ENCODE measurements around the gene TTLL10. TPM values are rescaled to one million over a fixed set of nuclear protein-coding genes. Genes with fewer than 3 reads are reported as not detected.

TTLL10 gene
- total and polyA plus RNA-seq, 2 experiments from 2014 or later = 0.45 TPM; not detected in 1

DNA sequence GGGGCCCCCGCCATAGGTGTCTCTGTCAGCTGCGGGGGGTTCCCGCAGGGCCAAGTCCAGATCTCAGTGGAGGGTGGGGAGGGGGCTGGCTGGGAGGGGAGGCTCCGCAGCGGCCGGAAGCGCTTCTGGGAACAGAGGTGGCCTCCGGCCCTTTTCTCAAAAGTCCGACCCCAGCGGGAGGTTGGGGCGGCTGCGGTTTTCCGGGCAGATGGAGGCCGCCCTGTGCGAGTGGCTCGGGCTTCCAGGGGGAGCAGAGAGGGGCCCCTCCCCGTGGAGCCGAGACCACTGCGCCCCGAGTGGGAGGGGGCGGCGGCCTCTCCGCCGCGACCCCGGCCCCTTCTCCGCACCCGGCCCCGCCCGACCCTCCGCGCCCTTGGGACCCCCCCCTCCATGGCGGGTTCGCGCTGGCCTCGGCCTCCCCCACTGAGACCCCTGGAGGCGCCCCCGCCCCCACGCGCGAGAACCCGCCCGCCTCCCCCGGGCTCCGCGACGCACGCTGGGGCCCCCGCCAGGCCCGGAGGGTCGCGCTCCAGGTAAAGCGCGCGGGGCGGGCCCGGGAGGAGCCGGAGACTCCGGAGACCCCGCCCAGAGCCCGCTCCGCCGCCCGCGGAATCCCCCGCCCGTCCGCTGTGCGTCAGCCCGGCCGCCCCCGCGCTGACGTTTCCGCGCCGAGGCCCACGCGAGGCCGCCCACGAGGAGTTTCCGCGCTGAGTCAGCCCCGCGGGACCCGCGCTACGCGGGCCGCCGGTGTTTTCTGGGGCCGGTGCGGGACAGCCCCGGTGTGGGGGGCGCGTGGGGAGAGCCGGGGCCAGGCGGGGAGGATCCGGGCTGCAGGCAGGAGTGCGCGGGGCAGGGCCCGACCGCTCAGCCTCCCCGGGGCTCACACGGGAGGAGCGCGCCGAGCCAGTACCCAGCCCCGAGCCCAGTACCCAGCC, 27.5 kb downstream of the TTLL10 start:
- Histone ChIP-seq H3K36me3 (ENCODE audit: insufficient read depth) (no peaks in the 10 kb centered on the region), H2AFZ (no peak overlapping the region), H4K20me1 (replicated peaks; ENCODE audit: insufficient read depth) (no peaks in the 10 kb centered on the region), H3K27ac (ENCODE audit: low read depth) (no peak overlapping the region), H3F3A (replicated peaks; ENCODE audit: low read depth) (no peaks in the 10 kb centered on the region), H3K9me2 (ENCODE audit: insufficient read depth) (no peaks in the 10 kb centered on the region), H3K79me2 (replicated peaks; ENCODE audit: insufficient read depth) (no peaks in the 10 kb centered on the region), H3K4me1 (ENCODE audit: insufficient read depth) (no peaks in the 10 kb centered on the region), H3K27me3 (ENCODE audit: insufficient read depth) (peaks cover 7% of the 10 kb centered on the region; the same call in 1 of the 2 replicates), H3K4me2 (peak overlapping the region; percentile 75), H3K4me3 (peak overlapping the region; percentile 56)
- 0 out of 3 replicates have a peak, but pooled peaks cover 3% of the 10 kb centered on the region for H3K9me3 Mint-ChIP-seq
- TF ChIP-seq EZH2phosphoT487 (IDR thresholded peaks at IDR 0.05; ENCODE audit: unreplicated experiment) (no peak), EZH2 (IDR thresholded peaks at IDR 0.05; ENCODE audit: low read depth, unreplicated experiment) (peak; percentile 31)
- H3K36me3 Mint-ChIP-seq (ENCODE audit: low read depth) = no peaks in the 10 kb centered on the region
- DNase-seq (ENCODE audit: low spot score) (peak; percentile 68), ATAC-seq (peak; percentile 53)
- H3K27me3 Mint-ChIP-seq (ENCODE audit: insufficient read depth, low read depth, poor library complexity) = peaks cover 3% of the 10 kb centered on the region
- H3K27ac Mint-ChIP-seq = no peak overlapping the region
- H3K4me1 Mint-ChIP-seq = no peaks in the 10 kb centered on the region; the same call in 2 of the 3 replicates
- H3K4me3 Mint-ChIP-seq = peak overlapping the region; percentile 46; the same call in 1 of the 3 replicates

DNA sequence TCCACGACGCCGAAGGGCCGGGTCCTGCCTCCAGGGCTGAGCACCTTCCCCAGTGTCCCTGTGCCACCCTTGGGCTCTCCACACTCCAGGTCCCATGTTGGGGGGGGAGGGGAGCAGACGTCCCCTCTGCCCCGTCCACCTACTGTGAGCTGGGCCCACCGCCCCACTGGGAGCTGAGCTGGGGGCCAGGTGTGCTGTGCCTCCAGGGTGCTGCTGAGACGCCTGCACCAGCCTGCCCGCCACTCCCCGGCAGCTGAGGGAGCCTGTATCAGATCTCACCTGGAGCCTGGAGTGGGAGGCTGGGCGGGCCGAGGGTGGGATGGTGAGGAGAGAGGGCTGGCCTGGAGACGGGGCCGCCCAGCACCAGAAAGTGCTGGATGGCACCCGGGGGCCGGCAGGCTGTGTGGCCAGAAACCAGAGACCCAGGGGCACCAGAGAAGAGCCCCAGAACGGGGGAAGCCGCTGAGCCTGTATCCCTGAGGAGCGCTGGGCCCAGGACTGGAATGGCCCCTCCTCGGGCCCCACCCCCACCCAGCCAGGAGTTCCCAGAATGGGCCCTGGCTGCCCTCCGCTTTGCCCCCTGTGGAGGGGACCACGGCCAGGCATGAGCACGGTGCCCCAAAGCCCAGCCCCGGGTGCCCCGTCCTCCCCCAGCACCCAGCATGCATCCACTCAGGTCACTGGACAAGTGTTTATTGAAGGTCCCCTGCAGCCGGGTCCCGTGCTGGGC, 29.3 kb downstream of the TTLL10 start:
- Mint-ChIP-seq H3K4me3 (no peak overlapping the region), H3K4me1 (no peaks in the 10 kb centered on the region; the same call in 2 of the 3 replicates), H3K27ac (no peak overlapping the region), H3K9me3 (no peaks in the 10 kb centered on the region; the same call in 2 of the 3 replicates), H3K27me3 (ENCODE audit: insufficient read depth, low read depth, poor library complexity) (peaks cover 6% of the 10 kb centered on the region), H3K36me3 (ENCODE audit: low read depth) (no peaks in the 10 kb centered on the region)
- H3K4me1 ChIP-seq (ENCODE audit: insufficient read depth) = no peaks in the 10 kb centered on the region
- no peaks in the 10 kb centered on the region for H3K79me2 ChIP-seq (replicated peaks; ENCODE audit: insufficient read depth)
- no peaks in the 10 kb centered on the region for H3K9me2 ChIP-seq (ENCODE audit: insufficient read depth)
- H3K4me2 ChIP-seq = no peak overlapping the region
- ATAC-seq (no peak), DNase-seq (ENCODE audit: low spot score) (peak; percentile 16)
- no peaks in the 10 kb centered on the region for H3K36me3 ChIP-seq (ENCODE audit: insufficient read depth)
- peaks cover 13% of the 10 kb centered on the region; the same call in 1 of the 2 replicates for H3K27me3 ChIP-seq (ENCODE audit: insufficient read depth)
- no peak overlapping the region for H2AFZ ChIP-seq
- no peak overlapping the region for H3K27ac ChIP-seq (ENCODE audit: low read depth)
- no peaks in the 10 kb centered on the region for H3F3A ChIP-seq (replicated peaks; ENCODE audit: low read depth)
- H4K20me1 ChIP-seq (replicated peaks; ENCODE audit: insufficient read depth) = no peaks in the 10 kb centered on the region
- no peak overlapping the region for H3K4me3 ChIP-seq
- TF ChIP-seq STAT1 (IDR thresholded peaks at IDR 0.05; ENCODE audit: unreplicated experiment) = no peak
- no peak for TF ChIP-seq EZH2phosphoT487 (IDR thresholded peaks at IDR 0.05; ENCODE audit: unreplicated experiment)
- no peak for TF ChIP-seq NANOG (IDR thresholded peaks at IDR 0.05; ENCODE audit: borderline replicate concordance)
- TF ChIP-seq CREB1 (CRISPR knock-in tag; IDR thresholded peaks at IDR 0.05; ENCODE audit: low read depth) = no peak
- TF ChIP-seq ZNF331 (CRISPR knock-in tag; IDR thresholded peaks at IDR 0.05; ENCODE audit: low read depth) = no peak
- TF ChIP-seq, protein P1, sequence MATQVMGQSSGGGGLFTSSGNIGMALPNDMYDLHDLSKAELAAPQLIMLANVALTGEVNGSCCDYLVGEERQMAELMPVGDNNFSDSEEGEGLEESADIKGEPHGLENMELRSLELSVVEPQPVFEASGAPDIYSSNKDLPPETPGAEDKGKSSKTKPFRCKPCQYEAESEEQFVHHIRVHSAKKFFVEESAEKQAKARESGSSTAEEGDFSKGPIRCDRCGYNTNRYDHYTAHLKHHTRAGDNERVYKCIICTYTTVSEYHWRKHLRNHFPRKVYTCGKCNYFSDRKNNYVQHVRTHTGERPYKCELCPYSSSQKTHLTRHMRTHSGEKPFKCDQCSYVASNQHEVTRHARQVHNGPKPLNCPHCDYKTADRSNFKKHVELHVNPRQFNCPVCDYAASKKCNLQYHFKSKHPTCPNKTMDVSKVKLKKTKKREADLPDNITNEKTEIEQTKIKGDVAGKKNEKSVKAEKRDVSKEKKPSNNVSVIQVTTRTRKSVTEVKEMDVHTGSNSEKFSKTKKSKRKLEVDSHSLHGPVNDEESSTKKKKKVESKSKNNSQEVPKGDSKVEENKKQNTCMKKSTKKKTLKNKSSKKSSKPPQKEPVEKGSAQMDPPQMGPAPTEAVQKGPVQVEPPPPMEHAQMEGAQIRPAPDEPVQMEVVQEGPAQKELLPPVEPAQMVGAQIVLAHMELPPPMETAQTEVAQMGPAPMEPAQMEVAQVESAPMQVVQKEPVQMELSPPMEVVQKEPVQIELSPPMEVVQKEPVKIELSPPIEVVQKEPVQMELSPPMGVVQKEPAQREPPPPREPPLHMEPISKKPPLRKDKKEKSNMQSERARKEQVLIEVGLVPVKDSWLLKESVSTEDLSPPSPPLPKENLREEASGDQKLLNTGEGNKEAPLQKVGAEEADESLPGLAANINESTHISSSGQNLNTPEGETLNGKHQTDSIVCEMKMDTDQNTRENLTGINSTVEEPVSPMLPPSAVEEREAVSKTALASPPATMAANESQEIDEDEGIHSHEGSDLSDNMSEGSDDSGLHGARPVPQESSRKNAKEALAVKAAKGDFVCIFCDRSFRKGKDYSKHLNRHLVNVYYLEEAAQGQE (IDR thresholded peaks at IDR 0.05; ENCODE audit: unreplicated experiment) = no peak
- no peak for TF ChIP-seq POLR2AphosphoS5 (IDR thresholded peaks at IDR 0.05; ENCODE audit: low read depth)
- TF ChIP-seq EZH2 (IDR thresholded peaks at IDR 0.05; ENCODE audit: low read depth, unreplicated experiment) = no peak
- no peak for TF ChIP-seq JUNB (IDR thresholded peaks at IDR 0.05; ENCODE audit: unreplicated experiment)

Data from GM23338 (cell line).